Measurements from ENCODE around the gene PDE1A.

Gene PDE1A

GRCh38 chr2:182261860-182262387, 164.9 kb downstream of the PDE1A start:
- no peak for DNase-seq

DNA sequence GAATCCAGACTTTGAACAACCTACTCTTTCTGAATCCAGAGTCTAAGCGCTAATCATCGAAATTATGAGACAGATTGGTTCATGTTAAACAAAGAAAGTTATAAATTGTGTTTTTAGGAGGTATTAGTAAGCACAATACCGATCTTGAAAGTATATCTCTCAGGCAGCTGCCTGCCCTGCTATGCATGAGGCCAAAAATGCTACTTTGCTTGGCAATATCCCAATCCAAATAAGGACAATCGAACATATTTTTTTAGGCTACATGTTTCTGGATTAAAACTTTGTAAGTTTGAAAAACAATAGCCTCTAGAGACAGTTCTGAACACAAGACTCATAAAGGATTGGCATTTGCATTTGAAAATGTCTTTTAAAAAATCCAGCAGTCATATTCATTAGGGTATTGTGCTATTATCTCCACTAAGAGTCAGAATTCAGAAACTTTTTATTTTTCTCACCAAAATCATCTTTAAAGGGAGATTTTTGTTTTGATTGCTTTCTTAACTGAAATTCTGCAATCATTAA, 167.1 kb downstream of the PDE1A start:
- no peak for DNase-seq

DNA sequence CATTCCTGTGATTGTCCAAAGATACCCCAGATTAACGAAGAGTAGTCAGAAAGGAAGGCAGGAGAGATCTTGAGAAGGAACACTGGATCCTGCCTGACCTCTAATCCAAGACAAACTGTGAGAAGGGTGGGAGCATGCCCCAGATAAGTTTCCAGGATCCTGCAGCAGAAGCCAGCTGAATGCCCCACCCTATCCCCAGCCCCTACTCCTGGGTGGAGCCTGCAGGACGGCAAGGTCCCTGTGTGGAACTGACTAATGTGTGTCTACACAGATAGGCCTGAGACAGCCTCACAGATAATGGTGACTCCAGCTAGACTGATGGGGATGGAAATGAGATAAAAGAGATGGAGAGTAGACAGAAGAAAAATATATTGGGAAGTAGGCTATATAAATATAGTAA, 174.3 kb downstream of the PDE1A start:
- DNase-seq = no peak

DNA sequence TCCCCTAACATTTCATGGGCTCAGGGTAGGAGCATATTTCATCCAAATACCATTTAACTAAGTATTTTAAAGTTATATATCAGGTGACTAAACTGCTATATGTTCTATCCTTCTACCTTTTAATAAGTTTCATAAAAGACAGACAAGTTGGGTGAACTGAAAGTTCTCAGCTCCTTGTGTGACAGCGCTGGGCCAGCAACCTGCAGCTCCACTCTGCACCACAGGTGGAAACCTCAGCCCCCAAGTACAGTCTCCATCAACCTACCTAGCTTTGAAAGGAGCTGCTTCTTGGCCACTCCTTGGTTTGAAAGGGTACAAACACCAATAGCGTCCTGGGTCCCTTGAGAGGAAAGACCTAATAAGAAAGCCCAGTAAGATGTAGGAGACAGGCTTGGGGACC, 177.9 kb downstream of the PDE1A start:
- no peak for DNase-seq

DNA sequence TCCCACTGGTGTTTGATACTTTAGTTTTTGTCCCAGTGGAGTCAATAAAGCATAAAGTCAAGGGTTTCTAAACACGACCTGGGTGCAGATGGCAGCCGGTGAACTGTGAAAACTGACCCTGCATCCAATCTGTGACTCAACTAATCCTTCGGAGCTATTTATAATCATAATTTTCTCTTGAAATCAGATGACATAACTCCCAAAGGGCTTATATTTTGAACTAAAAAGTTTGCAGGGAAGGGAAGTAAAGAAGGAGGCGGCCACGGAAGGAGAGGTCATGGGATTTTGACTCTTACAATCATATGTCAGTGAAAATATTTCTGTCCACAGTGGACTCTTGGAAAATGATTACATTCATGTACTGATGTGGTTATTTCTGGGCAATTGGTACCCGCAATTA, 178.5 kb downstream of the PDE1A start:
- DNase-seq = no peak

- DNase-seq = no peak
These were observed 179.0 kb downstream of the PDE1A start for GRCh38 chr2:182247831-182248230.

GRCh38 chr2:182245963-182246362, 180.9 kb downstream of the PDE1A start:
- DNase-seq = no peak

DNA sequence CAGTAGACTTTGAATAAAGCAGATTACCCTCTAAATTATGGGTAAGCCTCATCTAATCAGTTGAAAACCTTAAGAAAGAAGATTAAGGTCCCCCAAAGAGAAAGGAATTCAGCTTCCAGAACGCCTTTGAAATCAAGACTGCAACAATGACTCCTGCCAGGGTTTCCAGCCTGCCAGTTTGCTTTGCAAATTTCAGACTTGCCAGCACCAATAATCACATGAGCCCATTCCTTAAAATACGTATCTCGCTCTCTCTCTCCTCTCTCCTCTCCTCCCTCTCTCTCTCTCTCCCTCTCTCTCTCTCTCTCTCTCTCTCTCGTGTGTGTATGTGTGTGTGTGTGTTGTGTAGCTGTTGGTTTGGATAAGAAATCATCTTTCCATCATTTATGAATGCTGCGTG, 184.2 kb downstream of the PDE1A start:
- DNase-seq = no peak

DNA sequence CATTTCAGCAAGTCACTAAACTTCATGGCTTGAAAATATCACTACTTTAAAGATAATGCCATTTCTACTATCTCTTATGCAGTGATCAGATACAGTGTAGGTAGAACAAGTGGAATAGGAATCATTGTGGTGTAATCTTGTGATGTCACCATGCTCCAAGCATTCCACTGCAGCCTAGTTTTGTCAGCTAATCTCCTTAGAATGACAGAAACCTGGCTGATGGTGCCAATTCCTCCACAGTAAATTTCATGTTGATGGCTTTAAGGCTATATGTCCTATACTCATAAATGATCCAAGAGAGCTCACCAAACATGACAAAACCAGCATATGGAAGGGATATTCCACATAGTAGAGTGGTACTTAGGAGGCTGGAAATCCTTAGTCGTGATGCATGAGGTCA, 184.9 kb downstream of the PDE1A start:
- no peak for DNase-seq

GRCh38 chr2:182240862-182241371, 185.9 kb downstream of the PDE1A start:
- peak in 1 of 2 donors; percentile 3 for DNase-seq

DNA sequence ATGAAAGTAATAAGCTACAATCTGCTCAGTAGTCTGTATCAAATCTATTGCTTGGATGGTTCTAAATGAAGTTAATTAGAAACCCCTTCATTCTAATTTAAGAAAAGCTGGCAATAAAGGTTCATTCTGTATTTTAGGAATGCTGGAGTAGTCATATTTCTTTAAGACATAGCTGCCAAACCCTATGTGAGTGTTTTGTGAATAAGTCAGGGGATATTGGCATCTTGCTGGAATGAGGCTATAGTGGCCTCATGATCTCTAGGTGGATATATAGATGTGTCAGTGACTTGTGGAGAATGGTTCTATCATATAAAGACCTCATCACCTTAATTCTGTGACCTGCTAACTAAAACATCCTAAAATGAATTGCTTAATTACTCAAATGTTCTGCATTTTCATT, 196.3 kb downstream of the PDE1A start:
- no peak for DNase-seq

GRCh38 chr2:182229297-182229696, 197.5 kb downstream of the PDE1A start:
- no peak for DNase-seq

- no peak for DNase-seq
These were observed 198.1 kb downstream of the PDE1A start for GRCh38 chr2:182228741-182229140.

- DNase-seq = no peak
These were observed 198.8 kb downstream of the PDE1A start for GRCh38 chr2:182228073-182228473.

DNA sequence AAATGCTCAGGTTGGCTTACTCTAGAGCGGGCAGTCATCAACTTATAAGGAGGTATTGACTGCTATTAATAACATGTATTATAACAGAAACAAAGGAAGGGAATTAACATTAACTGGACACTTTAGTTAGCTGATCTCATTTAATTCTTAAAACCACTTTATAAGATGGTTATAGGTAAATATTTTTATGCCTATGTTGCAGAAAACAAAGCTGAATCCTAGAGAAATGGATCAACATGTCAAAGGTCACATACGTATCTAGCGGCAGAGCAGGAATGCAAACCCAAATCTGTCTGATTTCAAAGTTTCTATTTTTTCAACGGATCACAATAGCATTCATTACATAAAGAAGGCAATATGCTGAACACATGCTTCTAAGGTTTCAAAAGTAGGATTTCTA, 200.0 kb downstream of the PDE1A start:
- no peak for DNase-seq

DNA sequence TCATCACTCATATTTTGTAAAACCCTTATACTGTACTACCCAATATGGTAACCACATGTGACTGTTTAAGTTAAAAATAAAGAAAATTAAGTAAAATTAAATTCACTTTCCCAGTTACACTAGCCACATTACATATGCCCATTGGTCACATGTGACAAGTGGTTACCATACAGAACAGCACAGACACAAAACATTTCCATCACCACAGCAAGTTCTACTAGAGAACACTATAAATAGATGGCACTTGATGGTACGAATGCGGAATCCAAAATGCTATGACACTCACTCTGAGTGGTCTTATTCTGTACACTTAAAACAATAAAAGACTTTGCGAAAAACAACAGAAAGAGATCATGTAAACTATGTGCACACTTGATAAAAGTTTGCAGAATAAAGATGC, 202.2 kb downstream of the PDE1A start:
- DNase-seq = no peak

DNA sequence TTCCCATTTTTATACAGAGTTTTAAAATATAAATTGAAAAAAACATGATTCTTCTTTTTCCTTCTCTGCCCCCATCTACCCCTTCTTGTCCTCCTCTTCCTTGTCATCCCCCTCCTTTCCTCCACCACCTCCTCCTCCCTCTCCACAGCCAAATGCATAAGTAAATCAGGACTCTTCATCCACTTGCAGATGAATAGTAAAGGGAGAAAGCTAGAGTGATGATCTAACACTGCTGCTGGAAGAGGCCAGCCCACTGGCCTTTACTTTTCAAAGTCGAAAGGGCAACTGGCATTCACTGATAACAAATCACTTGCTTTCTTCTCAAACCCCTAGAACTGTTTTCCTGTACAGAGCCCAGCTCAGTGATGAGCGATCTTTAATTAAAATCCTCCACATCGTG, 205.8 kb downstream of the PDE1A start:
- DNase-seq = no peak

DNA sequence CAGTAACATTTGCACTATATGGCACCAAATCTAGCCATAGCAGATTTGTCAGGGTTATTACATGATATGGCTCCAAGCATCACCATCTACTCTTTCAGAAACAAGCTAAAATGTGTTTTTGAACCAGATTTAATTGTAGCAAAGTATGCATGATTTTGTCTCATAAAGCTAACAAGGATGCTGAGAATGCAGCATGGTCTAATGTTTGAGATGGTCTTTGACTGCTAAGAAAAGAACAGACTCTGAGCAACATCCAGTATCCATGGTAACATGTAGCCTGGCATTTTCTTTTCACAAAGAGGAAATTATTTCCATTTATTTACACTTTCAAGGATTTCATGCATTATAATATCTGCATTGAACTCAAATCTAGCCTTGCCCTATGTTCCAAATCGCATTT, 206.5 kb downstream of the PDE1A start:
- DNase-seq = no peak

GRCh38 chr2:182210669-182211068, 216.2 kb downstream of the PDE1A start:
- DNase-seq = no peak

DNA sequence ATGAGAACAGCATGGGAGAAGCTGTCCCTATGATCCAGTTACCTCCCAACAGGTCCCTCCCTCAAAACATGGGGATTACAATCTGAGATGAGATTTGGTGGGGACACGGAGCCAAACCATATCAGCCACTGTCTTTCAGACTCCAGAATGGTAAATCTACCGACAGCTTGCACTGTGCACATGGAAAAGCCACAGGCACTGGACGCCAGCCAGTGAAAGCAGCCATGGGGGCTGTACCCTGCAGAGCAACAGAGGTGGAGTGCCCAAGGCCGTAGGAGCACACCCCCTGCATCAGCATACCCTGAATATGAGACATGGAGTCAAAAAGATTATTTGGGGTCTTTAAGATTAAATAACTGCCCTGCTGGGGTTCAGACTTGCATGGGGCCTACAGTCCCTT, 218.4 kb downstream of the PDE1A start:
- DNase-seq = no peak

DNA sequence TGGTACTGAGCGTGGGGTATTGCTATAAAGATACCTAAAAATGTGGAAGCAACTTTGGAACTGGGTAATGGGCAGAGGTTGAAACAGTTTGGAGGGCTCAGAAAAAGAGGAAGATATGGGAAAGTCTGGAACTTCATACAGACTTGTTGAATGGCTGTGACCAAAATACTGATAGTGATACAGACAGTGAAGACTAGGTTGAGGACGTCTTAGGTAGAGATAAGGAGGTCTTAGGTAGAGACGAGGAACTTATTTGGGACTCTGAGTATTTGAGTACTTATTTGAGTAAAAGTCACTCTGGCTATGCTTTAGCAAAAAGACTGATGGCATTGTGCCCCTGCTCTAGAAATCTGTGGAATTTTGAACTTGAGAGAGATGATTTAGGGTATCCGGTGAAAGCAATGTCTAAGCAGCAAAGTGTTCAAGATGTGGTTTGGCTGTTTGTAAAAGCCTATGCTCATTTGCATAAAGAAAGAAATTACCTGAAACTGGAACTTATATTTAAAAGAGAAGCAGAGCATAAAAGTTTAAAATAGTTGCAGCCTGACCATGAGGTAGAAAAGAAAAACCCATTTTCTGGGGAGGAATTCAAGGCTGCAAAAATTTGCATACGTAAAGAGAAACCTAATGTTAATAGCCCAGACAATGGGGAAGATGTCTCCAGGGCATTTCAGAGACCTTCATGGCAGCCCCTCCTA, 219.6 kb downstream of the PDE1A start:
- DNase-seq = no peak

GRCh38 chr2:182197529-182197928, 229.3 kb downstream of the PDE1A start:
- DNase-seq = no peak

- no peak for DNase-seq
These were observed 233.5 kb downstream of the PDE1A start for GRCh38 chr2:182193291-182193690.

GRCh38 chr2:182191061-182191460, 235.8 kb downstream of the PDE1A start:
- no peak for DNase-seq

DNA sequence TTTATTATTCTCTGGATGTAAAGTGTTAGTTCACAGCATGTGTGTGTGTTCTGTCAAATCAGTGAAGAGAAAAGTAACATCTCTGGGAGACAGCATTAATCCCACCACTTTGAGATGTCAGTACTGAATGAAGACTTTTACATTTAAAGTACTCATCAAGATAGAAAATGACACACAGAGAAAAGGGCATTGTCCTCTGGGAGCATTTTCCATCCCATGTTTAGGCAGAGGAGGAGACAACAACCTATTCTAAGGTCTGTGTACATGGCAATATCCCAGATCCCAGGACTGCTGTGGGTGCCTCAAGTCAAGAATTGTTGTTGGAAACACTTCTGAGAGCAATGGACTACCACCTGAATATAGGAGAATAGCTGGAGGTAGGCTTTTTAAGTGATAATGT, 239.7 kb downstream of the PDE1A start:
- DNase-seq = no peak

All from stimulated activated CD4-positive, alpha-beta T cell treated with anti-CD3 and anti-CD28 coated beads, Interleukin-2, amount 100 ng/mL, for 24 hours (primary cell).